Neuron (in vitro differentiated cells): ENCODE data around the gene CSN2.
"Not testable (repeated sequence)": the region's sequence is repeated elsewhere in the genome, so short reads cannot be mapped to it uniquely, and the experiment has no call there.

Source experiments
- H2AFZ ChIP-seq: one replicate; pipeline ENCODE4 v1.6.1; 2013; ENCODE audit warnings: low read depth, mild to moderate bottlenecking, inconsistent platforms, low read length, moderate library complexity
- H3K27me3 ChIP-seq: one replicate; pipeline ENCODE4 v1.6.1; 2013; ENCODE audit warnings: low read length; ENCODE audit not compliant: insufficient read depth
- H3K36me3 ChIP-seq: one replicate; pipeline ENCODE4 v1.6.1; 2013; ENCODE audit warnings: low read length; ENCODE audit not compliant: insufficient read depth
- H3K4me1 ChIP-seq: one replicate; pipeline ENCODE4 v1.6.1; 2013; ENCODE audit warnings: low read length; ENCODE audit not compliant: insufficient read depth
- H3K4me3 ChIP-seq: 2 replicates; pipeline ENCODE4 v1.5.1; 2013; ENCODE audit warnings: mild to moderate bottlenecking, low read length, moderate library complexity
- H3K9me3 ChIP-seq: one replicate; pipeline ENCODE4 v1.6.1; 2013; ENCODE audit warnings: low read length

Gene CSN2

GRCh38 chr4:69951602-69952001 is 13.9 kb downstream of the CSN2 start:
- H3K27me3 ChIP-seq = no peaks in the 10 kb centered on the region
- H3K36me3 ChIP-seq = no peaks in the 10 kb centered on the region
- H3K4me3 ChIP-seq = no peak overlapping the region
- no peaks in the 10 kb centered on the region for H3K9me3 ChIP-seq
- H3K4me1 ChIP-seq = no peaks in the 10 kb centered on the region
- H2AFZ ChIP-seq = no peak overlapping the region

DNA sequence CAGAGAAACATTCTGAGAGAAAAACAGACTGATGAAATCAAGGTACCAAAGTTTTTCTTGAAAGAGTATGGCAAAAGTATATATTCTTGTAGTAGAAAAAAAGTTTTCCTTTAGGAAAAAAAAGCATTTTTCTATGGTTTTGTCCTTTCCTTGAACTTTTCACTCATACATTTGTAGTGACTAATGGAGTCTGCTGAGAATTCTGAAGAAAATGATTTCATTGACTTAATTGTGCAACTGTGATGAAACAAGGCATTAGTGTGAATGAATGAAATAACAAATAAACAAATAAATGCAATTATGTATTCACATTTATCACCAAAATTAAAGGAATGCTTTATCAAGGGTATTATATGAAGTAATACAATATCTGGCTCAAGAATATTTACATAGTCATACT is 29.0 kb downstream of the CSN2 start:
- no peak overlapping the region for H3K4me3 ChIP-seq
- no peak overlapping the region for H2AFZ ChIP-seq

GRCh38 chr4:69934150-69934549 is 31.4 kb downstream of the CSN2 start:
- Histone ChIP-seq H3K4me3 (no peak overlapping the region), H3K9me3 (no peaks in the 10 kb centered on the region), H2AFZ (no peak overlapping the region), H3K4me1 (no peaks in the 10 kb centered on the region), H3K36me3 (no peaks in the 10 kb centered on the region), H3K27me3 (no peaks in the 10 kb centered on the region)

More for the DNA sequence above, 29.0 kb downstream of the CSN2 start:
- no peaks in the 10 kb centered on the region for H3K36me3 ChIP-seq
- no peaks in the 10 kb centered on the region for H3K4me1 ChIP-seq
- no peaks in the 10 kb centered on the region for H3K9me3 ChIP-seq
- no peaks in the 10 kb centered on the region for H3K27me3 ChIP-seq

DNA sequence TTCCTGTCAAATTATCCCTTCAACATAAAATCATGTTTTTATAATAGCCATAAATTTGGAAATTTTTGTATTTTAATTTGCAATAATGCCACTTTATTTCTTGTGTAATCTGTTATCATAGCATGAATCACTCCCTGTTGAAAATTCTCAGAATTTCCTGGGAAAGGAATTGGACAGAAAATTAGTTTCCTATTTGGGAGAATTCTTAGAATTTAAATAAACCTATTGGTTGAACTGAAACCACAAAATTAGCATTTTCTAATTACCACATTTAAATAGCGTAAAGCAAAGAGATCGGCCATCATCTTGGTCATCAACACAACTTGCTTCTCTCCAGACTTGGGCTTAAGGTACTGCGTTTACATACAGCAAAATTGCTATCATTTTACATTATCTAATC is 34.8 kb downstream of the CSN2 start, which contains the start of gene CSN1S1:
TSS of gene CSN1S1 (plus strand) at position 301 of the 400 bp plus-strand sequence. CDS start 1,488 bp downstream, outside the sequence.
- no peaks in the 10 kb centered on the region for H3K4me1 ChIP-seq
- H3K4me3 ChIP-seq = no peak within 1 kb of the TSS
- H3K27me3 ChIP-seq = no peaks in the 10 kb centered on the region
- no peak within 1 kb of the TSS for H2AFZ ChIP-seq
- H3K9me3 ChIP-seq = no peaks in the 10 kb centered on the region
- H3K36me3 ChIP-seq = no peaks in the 10 kb centered on the region

- not testable (repeated sequence) for H3K36me3 ChIP-seq, H3K27me3 ChIP-seq, H2AFZ ChIP-seq, H3K4me1 ChIP-seq, H3K4me3 ChIP-seq, H3K9me3 ChIP-seq
Observed at GRCh38 chr4:69923782-69924410, 41.6 kb downstream of the CSN2 start.

- Histone ChIP-seq H3K36me3 (no peaks in the 10 kb centered on the region), H2AFZ (no peak overlapping the region), H3K4me3 (no peak overlapping the region), H3K27me3 (no peaks in the 10 kb centered on the region), H3K9me3 (no peaks in the 10 kb centered on the region), H3K4me1 (no peaks in the 10 kb centered on the region)
Observed at GRCh38 chr4:69920874-69921273, 44.7 kb downstream of the CSN2 start.

- no peak overlapping the region for H2AFZ ChIP-seq
- no peak overlapping the region for H3K4me3 ChIP-seq
- H3K4me1 ChIP-seq = no peaks in the 10 kb centered on the region
- no peaks in the 10 kb centered on the region for H3K36me3 ChIP-seq
- no peaks in the 10 kb centered on the region for H3K27me3 ChIP-seq
- H3K9me3 ChIP-seq = no peaks in the 10 kb centered on the region
Observed at GRCh38 chr4:69910016-69910782, 55.3 kb downstream of the CSN2 start.

DNA sequence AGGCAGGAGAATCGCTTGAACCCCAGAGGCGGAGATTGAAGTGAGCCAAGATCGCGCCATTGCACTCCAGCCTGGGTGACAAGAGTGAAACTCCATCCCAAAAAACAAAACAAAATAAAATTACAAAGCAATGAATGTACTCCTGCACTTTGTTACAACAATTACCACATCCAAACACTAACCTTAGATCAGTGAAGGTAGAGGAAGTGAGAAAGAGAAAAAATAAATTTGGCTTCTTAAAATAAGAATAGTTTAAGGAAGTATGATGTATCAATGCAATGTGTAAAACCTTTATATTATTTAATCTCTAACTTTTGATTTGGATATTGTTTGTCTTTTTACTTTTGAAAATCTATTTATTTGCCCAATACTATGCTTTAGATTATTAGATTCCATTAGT is 56.3 kb downstream of the CSN2 start:
- Histone ChIP-seq H3K4me3 (no peak overlapping the region), H2AFZ (no peak overlapping the region), H3K36me3 (no peaks in the 10 kb centered on the region), H3K27me3 (no peaks in the 10 kb centered on the region), H3K4me1 (no peaks in the 10 kb centered on the region), H3K9me3 (no peaks in the 10 kb centered on the region)

- Histone ChIP-seq H3K36me3 (no peaks in the 10 kb centered on the region), H3K27me3 (no peaks in the 10 kb centered on the region), H3K9me3 (no peaks in the 10 kb centered on the region), H3K4me3 (no peak overlapping the region), H2AFZ (no peak overlapping the region), H3K4me1 (no peaks in the 10 kb centered on the region)
Observed at GRCh38 chr4:69907151-69907550, 58.4 kb downstream of the CSN2 start.
